SK-N-SH treated with all-trans-retinoic acid at 6 μM for 48 hours (cell line): ENCODE measurements around the gene PPFIBP1.

Experiments
- ATAC-seq: fragments of 200-7000 bp; cut with Tn5 transposase; 3 replicates; pipeline ENCODE4 v1.9.1; 2020; ENCODE audit warnings: mild to moderate bottlenecking, moderate library complexity
- ARNTL ChIP-seq: fragments of 450-650 bp; formaldehyde crosslinking; IDR thresholded peaks from 2 replicates; pipeline ENCODE4 v1.5.0; 2020; ENCODE audit warnings: low read depth, mild to moderate bottlenecking, moderate library complexity, borderline replicate concordance
- BACH2 ChIP-seq: fragments of 250-450 bp; sonication (Bioruptor Pico); IDR thresholded peaks from 2 replicates; pipeline ENCODE4 v1.9.0; 2021; ENCODE audit warnings: mild to moderate bottlenecking, borderline replicate concordance
- ESRRG ChIP-seq: fragments of 250-450 bp; sonication (Bioruptor Pico); IDR thresholded peaks from 2 replicates; pipeline ENCODE4 v1.6.1; 2021; ENCODE audit warnings: mild to moderate bottlenecking
- GLIS3 ChIP-seq: fragments of 250-450 bp; sonication (Bioruptor Pico); IDR thresholded peaks from 2 replicates; pipeline ENCODE4 v1.5.0; 2020; ENCODE audit warnings: mild to moderate bottlenecking, moderate library complexity
- ISL1 ChIP-seq: fragments of 250-450 bp; sonication (Bioruptor Pico); IDR thresholded peaks from 2 replicates; pipeline ENCODE4 v2.1.2; 2022; ENCODE audit warnings: mild to moderate bottlenecking, moderate library complexity
- PPARA ChIP-seq: fragments of 250-450 bp; sonication (Bioruptor Pico); IDR thresholded peaks from 2 replicates; pipeline ENCODE4 v1.5.0; 2020; ENCODE audit warnings: mild to moderate bottlenecking, borderline replicate concordance
- RARB ChIP-seq: fragments of 250-450 bp; sonication (Bioruptor Pico); IDR thresholded peaks from 2 replicates; pipeline ENCODE4 v1.8.0; 2021; ENCODE audit warnings: mild to moderate bottlenecking, moderate library complexity
- SNAI2 ChIP-seq: fragments of 250-450 bp; sonication (Bioruptor Pico); IDR thresholded peaks from 2 replicates; pipeline ENCODE4 v1.5.0; 2020; ENCODE audit warnings: mild to moderate bottlenecking, moderate library complexity
- TCF4 ChIP-seq: fragments of 250-450 bp; sonication (Bioruptor Pico); IDR thresholded peaks from 2 replicates; pipeline ENCODE4 v1.8.0; 2021; ENCODE audit warnings: mild to moderate bottlenecking, moderate library complexity, borderline replicate concordance
- TOX ChIP-seq: fragments of 250-450 bp; sonication (Bioruptor Pico); IDR thresholded peaks from 2 replicates; pipeline ENCODE4 v1.8.0; 2021; ENCODE audit warnings: mild to moderate bottlenecking, moderate library complexity, borderline replicate concordance
- ZC3H10 ChIP-seq: fragments of 250-450 bp; sonication (Bioruptor Pico); IDR thresholded peaks from 2 replicates; pipeline ENCODE4 v1.5.1; 2021; ENCODE audit warnings: mild to moderate bottlenecking, moderate library complexity
- ZFP30 ChIP-seq: fragments of 450-650 bp; formaldehyde crosslinking; IDR thresholded peaks from 2 replicates; pipeline ENCODE4 v1.5.0; 2022; ENCODE audit warnings: mild to moderate bottlenecking, moderate library complexity
- ZNF70 ChIP-seq: fragments of 450-650 bp; formaldehyde crosslinking; IDR thresholded peaks from 2 replicates; pipeline ENCODE4 v1.5.0; 2020; ENCODE audit warnings: mild to moderate bottlenecking, moderate library complexity
- ZNF8 ChIP-seq: fragments of 450-650 bp; formaldehyde crosslinking; IDR thresholded peaks from 2 replicates; pipeline ENCODE4 v1.5.0; 2020; ENCODE audit warnings: mild to moderate bottlenecking, moderate library complexity
- TF ChIP-seq, protein P1 (sequence below): fragments of 250-450 bp; sonication (Bioruptor Pico); IDR thresholded peaks from 2 replicates; pipeline ENCODE4 v1.8.0; 2021; ENCODE audit warnings: low read depth, mild to moderate bottlenecking, moderate library complexity, borderline replicate concordance
- TF ChIP-seq, protein P2 (sequence below): fragments of 250-450 bp; sonication (Bioruptor Pico); IDR thresholded peaks from 2 replicates; pipeline ENCODE4 v1.5.1; 2020; ENCODE audit warnings: low read depth, mild to moderate bottlenecking, moderate library complexity
- TF ChIP-seq, protein P3 (sequence below): fragments of 250-450 bp; sonication (Bioruptor Pico); IDR thresholded peaks from 2 replicates; pipeline ENCODE4 v1.8.0; 2020; ENCODE audit warnings: mild to moderate bottlenecking, moderate library complexity, borderline replicate concordance
- TF ChIP-seq, protein P4 (sequence below): fragments of 250-450 bp; sonication (Bioruptor Pico); IDR thresholded peaks from 2 replicates; pipeline ENCODE4 v1.5.0; 2020; ENCODE audit warnings: mild to moderate bottlenecking, moderate library complexity

PPFIBP1 gene

DNA sequence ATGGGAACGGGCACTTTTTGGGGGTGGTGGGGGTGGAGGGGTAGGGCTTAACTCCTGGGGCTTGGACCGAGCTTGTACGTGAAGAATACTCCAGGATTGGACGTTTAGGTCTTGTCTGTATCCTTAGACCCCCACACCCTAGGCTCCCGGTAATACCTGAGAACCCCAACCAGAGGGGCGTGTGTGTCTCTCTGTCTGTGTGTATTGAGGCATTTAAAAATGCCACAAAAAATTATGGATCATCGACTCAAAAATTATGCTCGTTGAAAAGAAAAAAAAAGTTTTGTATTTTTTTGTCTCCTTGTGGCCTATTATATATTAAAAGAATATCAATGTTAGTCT lies 459 bp downstream of the PPFIBP1 start:
- ATAC-seq = peak; percentile 29
- no peak for TF ChIP-seq BACH2 (CRISPR knock-in tag)
- TF ChIP-seq, protein P1, sequence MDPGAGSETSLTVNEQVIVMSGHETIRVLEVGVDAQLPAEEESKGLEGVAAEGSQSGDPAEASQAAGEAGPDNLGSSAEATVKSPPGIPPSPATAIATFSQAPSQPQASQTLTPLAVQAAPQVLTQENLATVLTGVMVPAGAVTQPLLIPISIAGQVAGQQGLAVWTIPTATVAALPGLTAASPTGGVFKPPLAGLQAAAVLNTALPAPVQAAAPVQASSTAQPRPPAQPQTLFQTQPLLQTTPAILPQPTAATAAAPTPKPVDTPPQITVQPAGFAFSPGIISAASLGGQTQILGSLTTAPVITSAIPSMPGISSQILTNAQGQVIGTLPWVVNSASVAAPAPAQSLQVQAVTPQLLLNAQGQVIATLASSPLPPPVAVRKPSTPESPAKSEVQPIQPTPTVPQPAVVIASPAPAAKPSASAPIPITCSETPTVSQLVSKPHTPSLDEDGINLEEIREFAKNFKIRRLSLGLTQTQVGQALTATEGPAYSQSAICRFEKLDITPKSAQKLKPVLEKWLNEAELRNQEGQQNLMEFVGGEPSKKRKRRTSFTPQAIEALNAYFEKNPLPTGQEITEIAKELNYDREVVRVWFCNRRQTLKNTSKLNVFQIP (CRISPR knock-in tag) = no peak

DNA sequence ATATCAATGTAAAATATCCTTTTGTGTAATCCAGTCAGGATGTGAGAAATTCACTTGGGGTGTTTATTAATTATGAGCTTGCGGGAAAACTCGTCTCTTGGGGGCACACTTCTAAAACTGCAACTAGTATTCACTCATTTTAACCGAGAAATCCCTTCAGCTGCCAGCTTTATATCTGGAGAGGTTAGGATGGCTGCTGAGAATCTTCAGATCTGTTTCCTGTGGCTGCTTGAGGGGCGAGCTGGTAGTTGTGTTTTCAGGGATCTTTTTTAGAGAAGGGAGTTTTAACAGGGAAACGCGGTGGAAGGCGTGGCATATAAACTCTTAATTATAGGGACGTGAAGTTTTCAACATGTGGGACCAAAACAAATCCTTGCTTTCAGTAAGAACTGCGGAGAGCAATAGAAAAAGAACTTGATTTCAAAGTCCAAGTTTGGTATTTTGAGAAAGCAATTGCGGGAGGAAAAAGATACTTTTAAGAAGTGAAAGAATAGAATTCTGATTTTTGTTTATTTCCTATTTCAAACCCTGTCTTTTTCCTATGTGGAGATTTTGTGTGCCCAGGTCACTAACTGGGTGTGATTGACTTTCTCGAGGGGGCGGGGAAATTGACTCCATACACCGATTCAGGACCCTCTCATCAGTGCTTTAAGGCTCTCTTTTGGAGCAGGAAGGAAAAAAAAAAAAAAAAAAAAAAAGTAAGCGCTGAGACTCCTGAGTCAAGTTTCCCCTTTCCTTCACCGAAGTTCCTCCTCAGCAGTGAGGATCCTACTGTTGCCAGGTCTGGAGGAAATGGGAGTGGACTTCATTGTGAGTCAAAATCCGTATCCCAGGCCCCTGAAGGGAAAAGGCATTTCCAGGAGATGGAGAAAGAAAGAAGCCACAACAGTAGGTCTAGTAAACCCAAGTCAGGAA lies 1.1 kb downstream of the PPFIBP1 start:
- TF ChIP-seq ESRRG = no peak
- peak; percentile 4 for ATAC-seq

DNA sequence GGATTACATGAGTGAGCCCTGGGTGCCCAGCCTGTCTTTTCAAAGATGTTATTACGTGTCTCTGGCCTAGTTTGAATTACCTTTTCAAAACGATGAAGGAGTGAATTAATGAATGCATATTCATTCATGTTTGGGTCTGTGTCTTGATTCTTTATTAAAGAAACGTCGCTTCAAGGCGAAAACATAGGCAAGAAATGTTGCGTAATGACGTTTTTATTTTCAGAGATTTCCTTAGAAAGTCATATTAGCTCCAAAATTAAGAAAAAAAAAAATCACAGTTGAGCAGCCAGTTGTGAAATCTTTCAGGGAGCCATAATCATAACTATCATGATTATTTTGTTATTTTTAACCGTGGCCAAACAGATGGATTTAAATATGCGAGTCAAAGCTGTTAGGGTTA lies 3.5 kb downstream of the PPFIBP1 start:
- ATAC-seq = no peak
- TF ChIP-seq, protein P2, sequence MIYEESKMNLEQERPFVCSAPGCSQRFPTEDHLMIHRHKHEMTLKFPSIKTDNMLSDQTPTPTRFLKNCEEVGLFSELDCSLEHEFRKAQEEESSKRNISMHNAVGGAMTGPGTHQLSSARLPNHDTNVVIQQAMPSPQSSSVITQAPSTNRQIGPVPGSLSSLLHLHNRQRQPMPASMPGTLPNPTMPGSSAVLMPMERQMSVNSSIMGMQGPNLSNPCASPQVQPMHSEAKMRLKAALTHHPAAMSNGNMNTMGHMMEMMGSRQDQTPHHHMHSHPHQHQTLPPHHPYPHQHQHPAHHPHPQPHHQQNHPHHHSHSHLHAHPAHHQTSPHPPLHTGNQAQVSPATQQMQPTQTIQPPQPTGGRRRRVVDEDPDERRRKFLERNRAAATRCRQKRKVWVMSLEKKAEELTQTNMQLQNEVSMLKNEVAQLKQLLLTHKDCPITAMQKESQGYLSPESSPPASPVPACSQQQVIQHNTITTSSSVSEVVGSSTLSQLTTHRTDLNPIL = no peak
- no peak for TF ChIP-seq GLIS3 (CRISPR knock-in tag)
- no peak for TF ChIP-seq ZNF70
- TF ChIP-seq, protein P1 (CRISPR knock-in tag) = no peak

DNA sequence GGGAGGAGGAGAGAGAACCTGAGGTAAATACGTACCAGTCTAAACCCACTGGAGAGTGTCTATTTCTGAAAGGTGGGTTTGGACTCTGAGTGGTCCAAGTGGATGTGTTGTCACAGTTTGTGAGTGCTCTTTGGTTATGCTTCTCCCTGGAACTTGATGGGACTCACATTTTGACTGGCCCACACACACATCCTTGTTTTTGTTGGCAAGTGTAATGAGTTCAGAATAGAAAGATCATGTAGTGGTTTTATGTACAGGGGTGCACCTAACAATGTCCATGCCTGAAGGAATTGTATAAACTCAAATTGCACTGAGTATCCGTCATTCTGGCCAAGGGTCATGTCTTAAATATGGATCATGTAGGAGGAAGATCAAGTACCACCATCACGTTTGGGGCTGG lies 4.8 kb downstream of the PPFIBP1 start:
- ATAC-seq = no peak
- no peak for TF ChIP-seq ZNF70
- no peak for TF ChIP-seq SNAI2 (CRISPR knock-in tag)
- no peak for TF ChIP-seq ZFP30 (CRISPR knock-in tag)
- TF ChIP-seq ZC3H10 (CRISPR knock-in tag) = no peak
- TF ChIP-seq ARNTL (CRISPR knock-in tag) = no peak
- no peak for TF ChIP-seq BACH2 (CRISPR knock-in tag)
- no peak for TF ChIP-seq RARB (CRISPR knock-in tag)
- TF ChIP-seq ISL1 (CRISPR knock-in tag) = no peak
- TF ChIP-seq TCF4 (CRISPR knock-in tag) = no peak
- no peak for TF ChIP-seq PPARA (CRISPR knock-in tag)
- TF ChIP-seq TOX (CRISPR knock-in tag) = no peak

DNA sequence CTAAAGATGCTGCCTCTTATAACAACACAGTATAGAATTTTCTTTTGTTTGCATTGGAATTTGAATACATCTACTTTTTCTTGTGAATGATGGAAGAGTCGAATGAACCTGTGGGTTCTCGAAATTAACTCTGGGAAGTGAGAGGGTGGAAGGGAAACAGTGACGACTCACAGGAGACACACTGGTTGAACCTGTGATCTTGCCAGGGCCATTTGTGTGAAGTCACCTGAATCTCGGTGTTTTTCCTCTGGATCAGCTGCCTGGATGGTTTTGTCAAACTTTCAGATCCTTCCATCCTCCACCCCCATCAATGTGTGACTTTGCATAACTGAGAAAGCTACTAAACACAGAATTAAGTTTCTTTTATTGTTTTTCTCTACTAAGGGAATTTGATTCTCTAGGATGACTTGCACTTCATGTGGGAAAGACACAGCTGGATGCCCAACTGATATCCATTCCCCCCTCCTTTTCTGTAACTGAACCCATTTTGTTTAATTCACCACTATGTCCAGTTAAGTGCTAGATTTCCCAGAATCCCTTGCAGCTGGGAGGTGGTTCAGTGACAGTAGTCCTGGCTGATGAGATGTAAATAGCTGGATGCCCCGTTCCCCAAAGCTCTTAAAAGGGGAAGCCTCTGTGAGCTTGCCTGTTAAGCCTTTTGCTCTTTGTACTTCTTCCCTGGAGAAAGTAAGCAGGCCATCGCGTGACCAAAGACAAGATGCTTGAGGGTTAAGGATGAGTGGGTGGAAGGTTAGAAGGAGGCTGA lies 6.3 kb downstream of the PPFIBP1 start:
- ATAC-seq = no peak
- TF ChIP-seq GLIS3 (CRISPR knock-in tag) (no peak), PPARA (CRISPR knock-in tag) (no peak), ARNTL (CRISPR knock-in tag) (no peak), ISL1 (CRISPR knock-in tag) (no peak), ZNF70 (no peak), ZNF8 (no peak)
- TF ChIP-seq, protein P2 = no peak
- TF ChIP-seq, protein P3, sequence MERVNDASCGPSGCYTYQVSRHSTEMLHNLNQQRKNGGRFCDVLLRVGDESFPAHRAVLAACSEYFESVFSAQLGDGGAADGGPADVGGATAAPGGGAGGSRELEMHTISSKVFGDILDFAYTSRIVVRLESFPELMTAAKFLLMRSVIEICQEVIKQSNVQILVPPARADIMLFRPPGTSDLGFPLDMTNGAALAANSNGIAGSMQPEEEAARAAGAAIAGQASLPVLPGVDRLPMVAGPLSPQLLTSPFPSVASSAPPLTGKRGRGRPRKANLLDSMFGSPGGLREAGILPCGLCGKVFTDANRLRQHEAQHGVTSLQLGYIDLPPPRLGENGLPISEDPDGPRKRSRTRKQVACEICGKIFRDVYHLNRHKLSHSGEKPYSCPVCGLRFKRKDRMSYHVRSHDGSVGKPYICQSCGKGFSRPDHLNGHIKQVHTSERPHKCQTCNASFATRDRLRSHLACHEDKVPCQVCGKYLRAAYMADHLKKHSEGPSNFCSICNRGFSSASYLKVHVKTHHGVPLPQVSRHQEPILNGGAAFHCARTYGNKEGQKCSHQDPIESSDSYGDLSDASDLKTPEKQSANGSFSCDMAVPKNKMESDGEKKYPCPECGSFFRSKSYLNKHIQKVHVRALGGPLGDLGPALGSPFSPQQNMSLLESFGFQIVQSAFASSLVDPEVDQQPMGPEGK (CRISPR knock-in tag) = no peak
- TF ChIP-seq, protein P4, sequence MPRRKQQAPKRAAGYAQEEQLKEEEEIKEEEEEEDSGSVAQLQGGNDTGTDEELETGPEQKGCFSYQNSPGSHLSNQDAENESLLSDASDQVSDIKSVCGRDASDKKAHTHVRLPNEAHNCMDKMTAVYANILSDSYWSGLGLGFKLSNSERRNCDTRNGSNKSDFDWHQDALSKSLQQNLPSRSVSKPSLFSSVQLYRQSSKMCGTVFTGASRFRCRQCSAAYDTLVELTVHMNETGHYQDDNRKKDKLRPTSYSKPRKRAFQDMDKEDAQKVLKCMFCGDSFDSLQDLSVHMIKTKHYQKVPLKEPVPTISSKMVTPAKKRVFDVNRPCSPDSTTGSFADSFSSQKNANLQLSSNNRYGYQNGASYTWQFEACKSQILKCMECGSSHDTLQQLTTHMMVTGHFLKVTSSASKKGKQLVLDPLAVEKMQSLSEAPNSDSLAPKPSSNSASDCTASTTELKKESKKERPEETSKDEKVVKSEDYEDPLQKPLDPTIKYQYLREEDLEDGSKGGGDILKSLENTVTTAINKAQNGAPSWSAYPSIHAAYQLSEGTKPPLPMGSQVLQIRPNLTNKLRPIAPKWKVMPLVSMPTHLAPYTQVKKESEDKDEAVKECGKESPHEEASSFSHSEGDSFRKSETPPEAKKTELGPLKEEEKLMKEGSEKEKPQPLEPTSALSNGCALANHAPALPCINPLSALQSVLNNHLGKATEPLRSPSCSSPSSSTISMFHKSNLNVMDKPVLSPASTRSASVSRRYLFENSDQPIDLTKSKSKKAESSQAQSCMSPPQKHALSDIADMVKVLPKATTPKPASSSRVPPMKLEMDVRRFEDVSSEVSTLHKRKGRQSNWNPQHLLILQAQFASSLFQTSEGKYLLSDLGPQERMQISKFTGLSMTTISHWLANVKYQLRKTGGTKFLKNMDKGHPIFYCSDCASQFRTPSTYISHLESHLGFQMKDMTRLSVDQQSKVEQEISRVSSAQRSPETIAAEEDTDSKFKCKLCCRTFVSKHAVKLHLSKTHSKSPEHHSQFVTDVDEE = no peak
- TF ChIP-seq, all 23 proteins: peak for 0
